ENCODE data around the gene TRNT1.
A peak's percentile ranks its signal among the peaks of the same experiment; 100 is the strongest.

Gene TRNT1

DNA sequence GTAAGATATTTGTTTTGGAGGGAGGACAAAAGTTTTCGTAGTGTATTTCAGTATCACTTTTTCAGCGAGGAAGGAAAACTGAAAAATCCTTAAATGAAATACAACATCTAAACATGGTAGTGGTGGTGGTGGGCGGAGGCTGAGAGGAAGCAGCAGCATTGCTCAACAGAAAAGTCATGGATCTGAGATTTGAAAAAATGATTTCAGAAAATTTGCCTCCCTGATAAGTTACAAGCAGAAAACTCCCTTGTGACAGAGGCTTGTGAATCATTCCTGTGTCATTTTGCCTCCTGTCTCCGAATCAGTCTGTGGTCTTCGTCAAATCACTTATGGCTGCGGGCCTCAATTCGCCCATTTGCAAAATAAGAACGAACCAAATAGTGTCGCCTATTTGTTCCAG lies 53.7 kb downstream of the TRNT1 start:
- no peak overlapping the region for H3K4me3 Mint-ChIP-seq
- H3K27ac Mint-ChIP-seq = no peak overlapping the region
- H3K9me3 Mint-ChIP-seq = no peaks in the 10 kb centered on the region
- DNase-seq (ENCODE audit: low spot score in 2 of 2) (no peak), ATAC-seq (no peak)
- H3K4me1 Mint-ChIP-seq = peaks cover 25% of the 10 kb centered on the region
- peaks cover 18% of the 10 kb centered on the region for H3K36me3 Mint-ChIP-seq

DNA sequence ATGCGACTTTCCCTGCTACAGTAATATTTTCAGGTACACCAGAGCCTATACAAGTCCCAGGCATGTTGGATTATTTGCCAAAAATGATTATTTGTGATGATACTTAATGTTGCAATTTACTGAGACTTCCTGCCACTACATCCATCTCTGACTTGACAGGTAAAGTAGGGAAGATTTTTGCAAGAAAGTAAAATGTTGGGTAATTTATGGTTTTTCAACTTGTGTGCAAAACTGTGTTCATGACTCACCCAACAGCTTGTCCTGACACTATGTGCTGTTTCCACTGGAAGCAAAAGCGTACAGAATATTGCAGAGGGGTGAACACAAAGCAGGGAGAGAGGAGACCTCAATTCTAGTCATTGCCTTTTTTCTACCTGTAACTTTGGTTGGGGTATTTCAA lies 58.1 kb downstream of the TRNT1 start:
- H3K36me3 Mint-ChIP-seq = no peaks in the 10 kb centered on the region
- ATAC-seq = no peak
- H3K4me3 Mint-ChIP-seq = no peak overlapping the region

DNA sequence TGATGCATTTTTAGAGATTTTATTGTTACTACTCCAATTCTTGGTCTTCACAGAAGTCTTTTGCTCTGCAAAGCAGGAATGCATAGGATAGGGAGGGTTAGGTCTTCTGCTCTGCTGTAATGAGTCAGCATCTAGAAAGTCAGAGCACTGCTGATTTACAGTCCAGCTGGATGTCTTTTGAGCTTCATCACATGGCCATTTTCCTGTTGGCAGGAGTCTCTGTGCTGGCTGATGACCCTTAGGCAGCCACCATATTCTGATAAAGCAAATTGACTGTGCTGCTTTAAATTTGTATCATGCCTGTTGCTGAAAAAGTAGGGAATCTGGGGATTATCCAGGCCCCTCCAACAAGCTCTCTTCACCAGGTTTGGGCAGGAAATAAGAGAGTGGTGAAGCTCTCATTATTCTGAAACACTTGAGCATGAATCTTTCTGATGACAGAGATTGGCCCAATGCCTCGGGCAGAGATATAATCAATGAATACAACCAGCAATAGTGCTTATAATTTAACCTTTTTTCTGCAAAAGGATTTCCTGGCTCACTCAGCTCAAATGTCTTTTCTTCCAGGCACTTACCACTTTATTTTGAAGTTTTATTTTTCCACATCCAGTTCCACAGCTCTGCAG lies 62.5 kb downstream of the TRNT1 start:
- Mint-ChIP-seq H3K9me3 (peaks cover 6% of the 10 kb centered on the region), H3K4me1 (peaks cover 17% of the 10 kb centered on the region), H3K36me3 (no peaks in the 10 kb centered on the region), H3K27ac (no peak overlapping the region), H3K4me3 (no peak overlapping the region)
- DNase-seq (ENCODE audit: low spot score in 2 of 2) (no peak), ATAC-seq (no peak)

More for the DNA sequence above, 58.1 kb downstream of the TRNT1 start:
- no peak for DNase-seq (ENCODE audit: low spot score in 2 of 2)
- H3K9me3 Mint-ChIP-seq = peaks cover 6% of the 10 kb centered on the region
- H3K4me1 Mint-ChIP-seq = no peaks in the 10 kb centered on the region
- H3K27ac Mint-ChIP-seq = no peak overlapping the region

DNA sequence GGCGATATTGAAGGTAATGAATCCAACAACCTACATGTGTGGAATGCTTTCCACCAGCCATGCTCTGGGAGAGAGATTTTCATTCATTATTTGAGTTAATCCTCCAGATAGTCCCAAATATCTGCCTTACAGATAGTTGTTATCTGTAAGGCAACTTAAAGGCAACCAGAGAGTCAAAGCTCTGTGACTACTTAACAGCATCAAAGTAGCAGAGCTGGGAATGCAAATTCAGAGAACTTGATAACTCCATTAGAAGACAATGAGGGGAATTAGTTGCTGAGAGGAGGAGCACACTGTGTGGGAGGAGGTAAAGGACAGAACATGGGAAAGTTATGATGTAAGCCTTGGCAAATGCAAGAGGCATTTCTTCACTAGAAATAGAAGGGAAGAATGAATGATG lies 63.2 kb downstream of the TRNT1 start:
- H3K27ac Mint-ChIP-seq = no peak overlapping the region
- peaks cover 6% of the 10 kb centered on the region for H3K9me3 Mint-ChIP-seq
- ATAC-seq (no peak), DNase-seq (ENCODE audit: low spot score in 2 of 2) (no peak)
- no peaks in the 10 kb centered on the region for H3K36me3 Mint-ChIP-seq
- no peak overlapping the region for H3K4me3 Mint-ChIP-seq
- H3K4me1 Mint-ChIP-seq = peaks cover 19% of the 10 kb centered on the region

DNA sequence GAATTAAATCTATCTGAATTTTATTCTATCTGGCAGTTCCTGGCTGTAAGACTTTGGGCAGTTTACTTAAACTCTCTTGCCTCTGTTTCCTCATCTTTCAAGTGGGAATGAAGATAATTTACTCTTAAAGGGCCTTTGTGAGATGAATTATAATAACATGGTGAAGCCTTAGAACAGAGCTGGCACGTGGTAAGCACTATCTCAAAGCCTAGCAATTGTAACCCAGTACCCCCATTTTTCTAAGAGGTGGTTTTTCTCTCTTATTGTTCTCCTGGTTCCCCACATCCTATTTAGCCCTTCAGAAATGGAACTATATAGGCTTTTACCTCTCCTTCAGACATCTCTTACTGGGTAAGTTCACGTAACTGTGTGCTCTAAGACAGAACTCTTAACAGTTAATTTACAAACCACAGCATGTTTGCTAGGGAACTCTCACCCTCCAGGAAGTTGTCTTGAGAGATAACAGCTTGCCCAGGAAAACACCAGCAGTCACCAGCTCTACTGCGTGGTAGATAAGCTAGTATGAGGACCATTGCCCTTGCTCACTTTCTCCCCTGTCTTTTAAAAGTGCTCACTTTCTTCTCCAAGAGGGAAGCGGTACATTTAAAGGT lies 65.0 kb downstream of the TRNT1 start:
- Mint-ChIP-seq H3K27ac (peak overlapping the region; percentile 80), H3K4me3 (peak overlapping the region; percentile 6), H3K4me1 (peaks cover 23% of the 10 kb centered on the region), H3K36me3 (no peaks in the 10 kb centered on the region), H3K9me3 (no peaks in the 10 kb centered on the region)
- DNase-seq (ENCODE audit: low spot score in 2 of 2) (no peak), ATAC-seq (peak; percentile 78)

DNA sequence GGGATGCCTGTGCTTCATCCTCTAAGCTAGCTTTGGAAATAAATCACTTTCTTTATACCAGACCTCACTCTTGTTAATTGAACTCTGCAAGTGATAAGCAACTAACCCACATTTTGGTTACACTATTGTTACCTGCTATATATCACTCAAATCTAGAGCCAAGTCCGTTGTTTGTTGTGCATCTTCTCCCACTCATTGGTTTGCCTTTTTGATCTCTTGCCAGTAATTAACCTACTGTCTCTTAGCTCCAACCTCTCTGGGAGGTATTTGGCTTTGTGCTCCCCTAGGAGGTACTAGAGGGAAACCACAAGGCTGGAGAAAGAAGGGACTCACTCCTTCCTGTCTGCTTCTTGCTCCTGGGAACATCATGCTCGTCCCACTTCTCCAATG lies 65.5 kb downstream of the TRNT1 start:
- H3K9me3 Mint-ChIP-seq = no peaks in the 10 kb centered on the region
- no peaks in the 10 kb centered on the region for H3K36me3 Mint-ChIP-seq
- H3K27ac Mint-ChIP-seq = peak overlapping the region; percentile 80
- H3K4me3 Mint-ChIP-seq = peak overlapping the region; percentile 6
- DNase-seq (ENCODE audit: low spot score in 2 of 2) = no peak
- peak; percentile 74 for ATAC-seq
- peaks cover 23% of the 10 kb centered on the region for H3K4me1 Mint-ChIP-seq

DNA sequence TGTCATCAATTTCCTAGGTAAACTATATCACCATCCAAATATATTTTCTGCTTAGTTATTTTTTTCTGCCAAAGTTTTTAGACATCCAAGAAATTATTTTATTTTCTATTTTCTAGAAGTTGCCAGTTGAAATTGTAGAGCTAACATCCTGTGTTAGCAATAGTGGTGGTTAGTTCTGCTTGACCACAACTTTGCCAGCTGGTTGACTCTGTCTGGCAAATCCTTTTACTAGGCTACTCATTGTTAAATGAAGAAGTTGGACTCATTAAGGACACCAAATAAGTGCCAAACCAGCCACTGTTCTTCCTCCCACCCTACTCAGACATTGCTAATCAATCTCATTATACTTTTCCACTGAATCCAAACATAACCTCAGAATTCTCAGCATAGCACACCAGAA lies 68.1 kb downstream of the TRNT1 start:
- Mint-ChIP-seq H3K36me3 (no peaks in the 10 kb centered on the region), H3K4me1 (peaks cover 23% of the 10 kb centered on the region), H3K27ac (no peak overlapping the region), H3K9me3 (no peaks in the 10 kb centered on the region), H3K4me3 (no peak overlapping the region)
- no peak for ATAC-seq
- DNase-seq (ENCODE audit: low spot score in 2 of 2) = no peak

DNA sequence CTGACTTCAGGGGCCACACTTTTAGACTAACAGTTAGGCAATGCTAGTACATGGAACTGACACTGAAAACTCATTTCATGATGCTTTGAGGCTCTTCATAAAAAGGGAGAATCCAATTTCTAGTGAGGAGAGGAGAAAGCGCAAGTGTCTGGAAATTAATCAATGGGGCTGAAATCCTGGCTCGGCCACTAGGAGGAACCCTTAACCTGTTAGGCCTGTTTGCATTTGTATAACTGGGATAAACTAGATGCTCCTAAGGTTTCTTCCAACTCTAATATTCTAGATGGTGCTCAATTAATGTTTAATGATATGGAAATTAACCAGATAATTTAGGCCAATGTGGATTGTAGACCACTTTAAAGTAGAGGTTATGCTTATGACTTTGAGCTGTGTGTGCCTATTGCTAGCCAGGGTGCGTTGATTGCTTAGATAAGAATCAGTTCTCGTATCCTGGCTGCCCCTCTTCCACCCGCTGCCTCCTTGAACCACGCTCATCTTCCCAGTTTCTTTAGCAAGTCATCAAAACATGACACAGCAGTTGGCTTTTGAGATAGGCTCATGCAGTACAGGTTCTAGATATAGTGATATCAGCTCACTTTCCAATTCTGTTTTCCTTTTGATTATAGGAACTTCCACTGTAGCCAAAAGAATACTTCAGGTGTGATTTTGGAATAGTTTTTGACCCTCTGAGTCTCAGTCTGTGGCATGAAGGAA lies 69.6 kb downstream of the TRNT1 start:
- Mint-ChIP-seq H3K36me3 (no peaks in the 10 kb centered on the region), H3K9me3 (no peaks in the 10 kb centered on the region), H3K27ac (no peak overlapping the region), H3K4me3 (no peak overlapping the region), H3K4me1 (peaks cover 32% of the 10 kb centered on the region)
- no peak for DNase-seq (ENCODE audit: low spot score in 2 of 2)
- no peak for ATAC-seq

Measured in stimulated activated effector memory CD8-positive, alpha-beta T cell treated with anti-CD3 and anti-CD28 coated beads, Interleukin-12 subunit alpha, Interleukin-12 subunit beta, amount 100 ng/mL, for 72 hours (primary cell).